HG03460 (cell line): Measurements from ENCODE around the gene PACSIN3.

ENCODE experiments used
- ATAC-seq: cut with Tn5 transposase; IDR thresholded peaks from one replicate; pipeline ENCODE4 v1.9.1; 2021; ENCODE audit not compliant: unreplicated experiment

The PACSIN3 gene

DNA sequence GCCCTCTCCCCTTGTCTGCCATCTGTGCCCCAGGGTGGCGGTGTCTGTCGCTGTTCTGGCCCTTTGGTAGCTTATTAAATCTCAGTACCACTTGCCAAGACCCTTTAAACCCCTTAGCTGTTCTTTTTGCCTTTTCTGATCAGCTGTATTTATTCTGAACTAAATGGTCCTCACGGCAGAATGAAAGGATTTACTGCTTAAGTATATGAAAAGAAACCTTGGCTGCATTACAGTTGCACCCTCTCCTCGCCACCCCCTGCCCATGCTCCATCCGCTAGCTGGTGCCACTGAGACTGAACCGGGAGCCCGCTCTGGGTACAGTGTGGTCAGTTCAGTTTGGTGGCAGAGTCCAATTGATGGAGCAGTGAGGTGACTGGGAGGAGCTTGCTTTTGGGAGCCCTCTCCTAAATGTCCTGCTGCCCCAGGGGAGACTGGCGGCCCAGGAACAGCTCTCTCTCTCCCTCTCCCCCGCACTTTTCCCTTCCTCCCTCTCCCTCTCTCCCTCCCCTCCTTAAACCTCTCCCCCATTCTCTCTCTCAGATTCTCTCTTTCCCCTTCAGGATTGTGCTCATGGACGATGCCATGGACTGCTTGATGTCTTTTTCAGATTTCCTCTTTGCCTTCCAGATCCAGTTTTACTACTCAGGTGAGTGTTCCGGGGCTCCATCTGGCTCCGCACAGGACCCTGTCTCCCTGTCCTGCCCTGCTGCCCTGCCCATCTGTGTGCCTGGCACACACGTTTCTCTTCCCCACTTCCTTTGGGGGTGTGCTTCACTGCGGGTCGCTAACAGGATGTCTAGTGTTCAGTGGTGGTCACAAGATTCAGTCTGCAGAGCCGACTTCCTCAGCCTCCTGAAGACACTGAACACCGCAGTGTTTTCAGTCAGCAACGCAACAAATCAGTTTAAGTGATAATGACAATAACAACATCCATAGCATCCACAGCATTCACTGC lies 31.3 kb downstream of the PACSIN3 start:
- ATAC-seq: no peak

DNA sequence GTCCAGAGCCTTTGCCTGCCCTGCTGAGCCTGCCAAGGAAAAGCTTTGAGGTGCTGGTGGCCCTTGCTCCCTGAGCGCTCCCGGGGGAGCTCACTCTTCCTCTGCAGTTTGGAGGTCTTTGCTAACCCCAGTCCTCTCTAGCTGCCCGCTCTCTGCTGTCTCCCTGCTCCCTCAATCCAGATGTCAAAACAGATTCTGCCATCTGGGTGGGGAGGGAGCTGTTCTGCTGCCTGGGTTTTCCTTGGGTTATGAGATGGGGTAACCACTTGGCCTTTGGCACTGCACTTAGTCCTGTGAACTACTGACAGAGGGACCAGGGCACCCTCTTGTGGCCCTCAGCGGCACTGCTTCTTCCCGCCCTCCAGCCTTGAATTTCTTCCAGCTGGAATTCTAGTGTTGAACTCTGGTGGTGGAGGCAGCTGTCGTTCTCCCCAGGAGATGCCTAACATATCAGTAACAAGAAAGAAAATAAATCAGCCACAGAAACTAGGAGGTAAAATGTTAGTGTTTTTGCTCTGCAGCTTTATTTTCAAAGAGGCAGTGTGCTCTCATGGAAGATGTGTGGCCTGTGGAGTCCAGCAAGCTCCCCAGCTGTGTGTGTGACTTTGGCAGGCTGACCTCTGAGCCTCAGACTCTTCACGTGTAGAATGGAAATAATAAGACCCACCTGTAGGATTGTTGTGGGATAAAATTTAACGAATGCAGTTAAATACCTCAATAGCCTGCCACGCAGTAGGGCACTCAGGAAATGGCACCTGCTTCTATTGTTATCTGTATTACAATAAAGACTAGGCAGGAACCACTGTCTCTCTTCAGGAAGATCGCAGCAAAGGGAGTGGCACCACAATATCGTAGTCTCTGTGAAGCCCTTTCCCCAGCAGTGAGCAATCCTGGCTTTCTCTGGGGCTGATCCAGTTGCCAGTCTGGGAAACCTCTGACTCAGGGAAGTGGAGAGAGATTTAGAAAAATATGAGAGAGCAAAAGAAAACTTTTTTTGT lies 33.0 kb downstream of the PACSIN3 start:
- ATAC-seq: no peak

DNA sequence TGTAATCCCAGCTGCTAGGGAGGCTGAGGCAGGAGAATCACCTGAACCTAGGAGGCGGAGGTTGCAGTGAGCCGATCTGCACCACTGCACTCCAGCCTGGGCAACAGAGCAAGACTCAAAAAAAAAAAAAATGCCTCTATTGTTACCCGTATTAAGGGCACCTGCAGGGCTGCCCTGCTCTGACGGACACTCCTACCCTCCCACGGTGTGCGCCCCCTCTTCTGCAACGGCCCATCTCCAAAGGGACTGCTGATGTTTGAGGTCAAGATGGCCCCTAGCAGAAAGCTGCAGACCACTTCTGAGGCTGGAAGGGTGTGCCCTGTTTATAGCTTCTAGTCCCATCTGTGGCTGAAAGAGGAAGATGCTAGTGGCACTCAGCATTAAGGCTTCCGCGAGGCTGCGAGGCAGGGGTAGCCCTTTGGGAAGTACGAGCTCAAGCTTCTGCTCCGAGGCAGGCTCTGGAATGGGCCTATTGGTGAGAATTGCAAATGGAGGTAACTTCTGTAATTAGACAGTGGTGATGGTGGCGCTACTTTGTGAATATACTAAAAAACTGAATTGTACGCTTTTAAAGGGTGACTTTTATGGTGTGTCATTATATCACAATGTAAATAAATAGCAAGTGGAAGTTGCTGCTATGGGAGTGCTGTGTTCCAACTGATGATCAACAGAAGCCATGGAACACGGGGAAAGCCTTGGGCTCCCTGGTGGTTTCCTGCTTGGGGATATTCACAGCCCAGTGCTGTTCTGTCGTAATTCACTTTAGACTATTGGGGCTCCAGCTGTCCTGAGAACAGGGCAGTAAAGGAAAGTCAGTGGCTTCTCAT lies 33.9 kb downstream of the PACSIN3 start:
- no peak for ATAC-seq

DNA sequence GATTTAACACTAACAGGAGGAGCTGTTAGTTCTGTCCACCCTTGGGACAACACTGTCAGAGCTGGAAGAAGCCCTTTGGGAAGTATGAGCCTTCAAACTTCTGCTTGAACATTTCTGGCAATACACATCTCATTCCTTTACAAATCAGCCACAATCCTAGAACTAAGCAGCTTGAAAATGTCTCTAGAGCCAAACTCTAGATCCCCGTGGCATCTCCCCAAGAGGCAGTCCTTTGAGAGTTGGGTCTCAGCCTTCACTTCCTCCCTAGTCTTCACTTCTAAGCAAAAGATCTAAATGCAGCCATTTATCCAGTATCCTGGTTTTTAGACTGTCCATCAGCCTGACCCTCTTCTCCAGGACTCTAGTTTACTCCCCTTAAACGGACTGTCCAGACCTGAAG lies 36.5 kb downstream of the PACSIN3 start:
- no peak for ATAC-seq

DNA sequence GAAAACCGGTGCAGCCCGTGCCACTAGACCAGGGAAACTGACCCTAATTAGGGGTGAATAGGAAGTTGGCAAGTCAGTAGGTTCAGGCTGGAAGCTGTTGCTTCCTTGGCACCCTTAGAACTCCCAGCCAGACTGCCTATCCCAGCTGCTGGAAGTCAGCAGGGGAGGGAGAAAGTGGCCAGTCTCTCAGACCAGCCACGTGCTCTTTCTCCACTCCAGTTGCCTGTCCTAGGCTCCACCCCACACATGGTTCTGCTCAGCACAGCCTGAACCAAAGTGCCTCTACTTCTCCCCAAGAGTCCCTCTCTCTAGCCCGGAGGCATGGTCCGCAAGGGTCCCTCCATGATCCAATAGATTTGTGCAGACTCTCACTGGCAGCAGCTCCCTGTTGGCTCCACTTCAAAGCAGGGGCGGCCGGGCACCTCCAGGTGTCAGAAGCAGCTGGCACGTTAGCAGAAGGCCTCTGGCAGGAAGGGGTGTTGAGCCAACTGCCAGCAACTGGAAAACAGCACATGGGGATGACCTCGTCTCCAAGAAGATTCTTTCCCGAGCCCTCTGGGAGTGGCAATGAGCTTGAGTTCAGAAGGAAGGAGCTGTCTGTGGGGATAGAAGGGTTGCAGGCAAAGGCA lies 37.2 kb downstream of the PACSIN3 start:
- no peak for ATAC-seq

DNA sequence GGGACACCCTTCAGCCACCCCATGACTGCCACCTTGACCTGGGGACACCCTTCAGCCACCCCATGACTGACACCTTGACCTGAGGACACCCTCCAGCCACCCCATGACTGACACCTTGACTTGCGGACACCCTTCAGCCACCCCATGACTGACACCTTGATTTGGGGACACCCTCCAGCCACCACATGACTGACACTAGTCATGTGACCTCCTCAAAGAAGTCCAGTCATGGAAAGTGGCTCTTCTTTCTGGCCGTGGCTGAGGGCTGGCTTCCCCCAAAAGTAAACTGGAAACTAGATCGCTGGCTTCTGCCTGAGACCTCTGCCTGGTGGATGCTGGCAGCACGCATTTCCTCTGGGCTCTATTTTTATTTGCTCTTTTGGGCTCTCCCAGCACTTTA lies 38.0 kb downstream of the PACSIN3 start:
- ATAC-seq: no peak

DNA sequence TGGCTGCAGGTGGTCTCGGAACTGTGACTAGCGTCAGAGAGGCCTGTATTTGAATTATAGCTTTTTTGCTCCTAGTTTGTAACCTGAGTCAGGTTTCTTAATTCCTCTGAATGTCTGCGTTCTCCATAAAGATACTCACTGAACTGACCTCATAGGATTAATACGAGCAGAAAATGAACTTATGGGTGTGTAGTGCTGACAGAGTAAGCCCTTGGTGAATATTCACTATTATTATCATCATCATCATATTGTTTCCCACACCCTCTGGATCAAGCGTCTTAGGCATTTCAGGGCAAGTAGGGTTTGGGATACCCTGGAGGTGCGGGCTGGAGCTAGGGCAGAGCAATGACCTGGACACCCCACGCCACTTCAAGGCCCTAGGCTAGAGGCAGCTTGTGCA lies 38.6 kb downstream of the PACSIN3 start:
- no peak for ATAC-seq

DNA sequence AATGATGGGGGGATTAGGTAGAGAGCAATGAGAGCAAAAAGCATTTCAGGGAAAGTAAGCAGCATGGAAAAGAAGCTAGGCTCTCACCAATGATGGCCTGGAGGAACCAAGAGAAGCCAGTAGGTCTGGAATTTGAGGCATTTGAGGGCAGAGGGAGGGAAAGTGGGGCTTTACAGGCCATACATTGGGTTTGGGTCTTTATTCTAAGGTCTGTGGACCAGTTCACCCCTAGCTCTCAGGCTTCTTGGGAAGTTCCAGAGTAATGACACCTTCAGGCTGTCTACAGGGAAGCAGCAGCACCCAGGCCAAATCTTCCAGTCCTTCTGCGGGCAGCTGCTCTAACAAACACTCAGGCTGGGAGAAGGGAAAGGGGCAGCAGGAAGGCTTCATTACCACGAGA lies 39.0 kb downstream of the PACSIN3 start:
- ATAC-seq: no peak

DNA sequence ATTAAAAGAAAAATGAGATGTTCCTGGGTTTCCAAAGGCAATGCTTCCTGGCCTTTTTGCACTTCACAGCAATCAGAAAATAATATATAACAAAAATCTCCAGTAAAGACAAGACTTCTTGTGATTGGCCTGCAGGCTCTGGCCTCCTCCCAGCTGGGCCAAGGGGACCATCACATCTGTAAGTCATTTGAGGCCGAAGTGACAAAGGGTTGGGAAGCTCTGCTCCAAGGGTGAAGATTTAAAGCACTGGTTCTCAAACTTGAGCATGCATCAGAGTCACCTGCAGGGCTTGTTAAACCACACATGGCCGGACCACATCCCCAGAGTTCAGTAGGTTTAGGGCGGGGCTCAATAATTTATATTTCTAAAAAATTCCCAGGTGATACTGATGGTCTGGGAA lies 41.7 kb downstream of the PACSIN3 start:
- no peak for ATAC-seq

DNA sequence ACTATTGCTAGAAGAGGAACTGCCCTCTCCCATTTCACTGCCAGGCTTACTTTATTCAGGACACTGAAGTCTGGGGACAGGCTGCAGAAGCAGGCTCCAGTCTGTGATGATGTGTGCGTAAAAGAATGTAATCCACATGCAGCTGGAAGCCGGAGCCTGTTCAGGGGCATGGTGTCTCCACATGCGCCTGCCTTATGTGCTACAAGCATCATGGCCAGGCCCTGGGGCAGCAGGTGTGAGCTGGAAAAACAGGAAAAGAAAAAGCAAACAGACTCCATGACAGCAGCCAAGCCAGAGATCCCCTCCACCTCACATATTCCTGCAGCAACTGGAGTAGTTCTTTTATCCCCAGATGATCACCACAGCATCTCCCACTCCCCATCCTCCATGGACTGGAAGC lies 42.9 kb downstream of the PACSIN3 start:
- no peak for ATAC-seq

DNA sequence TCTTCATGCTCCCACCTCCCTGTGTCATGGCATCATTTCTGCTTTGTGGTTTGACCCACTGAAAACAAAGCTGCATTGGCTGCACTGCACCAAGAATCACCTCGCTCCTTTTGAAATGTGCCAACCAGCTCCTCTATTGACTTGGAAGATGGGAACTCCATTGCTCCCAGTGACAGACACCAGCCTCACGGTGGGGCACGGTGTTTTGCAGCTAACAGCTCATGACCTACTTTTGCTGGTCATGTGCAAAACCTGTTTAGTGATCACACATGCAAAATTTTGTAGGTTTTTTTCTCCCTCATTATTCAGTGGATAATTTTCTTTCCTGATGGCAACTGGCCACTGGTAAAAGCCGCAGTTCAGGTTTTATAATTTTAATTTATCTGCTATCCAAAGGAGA lies 46.4 kb downstream of the PACSIN3 start:
- no peak for ATAC-seq

DNA sequence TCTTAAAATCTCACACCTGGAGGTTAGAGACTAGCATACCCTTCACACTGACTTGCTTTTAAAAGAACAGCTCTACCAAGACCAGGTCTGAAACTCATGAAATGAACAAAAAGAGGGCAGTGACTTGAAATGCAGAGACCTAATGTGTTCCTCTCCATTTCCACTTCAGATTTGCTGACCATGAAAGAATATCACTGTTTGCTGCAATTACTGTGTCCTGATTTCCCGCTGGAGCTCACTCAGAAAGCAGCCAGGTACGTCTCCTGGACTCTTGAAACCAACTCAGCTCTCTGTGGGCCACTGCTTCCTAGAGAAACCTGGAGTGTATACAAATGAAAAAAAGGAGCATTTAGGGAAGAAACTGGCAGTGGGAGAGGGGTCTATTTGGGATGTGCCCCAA lies 48.8 kb downstream of the PACSIN3 start:
- no peak for ATAC-seq

DNA sequence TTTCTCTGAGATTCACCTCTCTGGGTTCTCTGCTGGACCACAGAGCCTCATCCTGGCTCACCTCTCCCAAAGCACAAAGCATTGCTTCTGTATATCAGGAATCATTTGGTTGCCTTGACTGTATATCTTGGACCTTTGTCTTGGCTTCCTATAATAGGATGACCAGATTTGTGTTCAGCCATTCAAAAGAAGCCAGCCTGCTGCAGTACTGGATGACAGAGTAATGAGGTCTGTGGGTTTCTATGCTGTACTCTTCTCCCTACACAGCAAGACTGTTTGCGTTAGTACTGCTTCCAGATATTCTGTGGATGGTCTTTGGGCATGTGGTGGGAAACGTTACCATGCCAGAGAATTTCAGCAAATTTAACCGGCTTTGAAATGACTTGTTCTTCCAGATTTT lies 49.3 kb downstream of the PACSIN3 start:
- ATAC-seq: no peak

DNA sequence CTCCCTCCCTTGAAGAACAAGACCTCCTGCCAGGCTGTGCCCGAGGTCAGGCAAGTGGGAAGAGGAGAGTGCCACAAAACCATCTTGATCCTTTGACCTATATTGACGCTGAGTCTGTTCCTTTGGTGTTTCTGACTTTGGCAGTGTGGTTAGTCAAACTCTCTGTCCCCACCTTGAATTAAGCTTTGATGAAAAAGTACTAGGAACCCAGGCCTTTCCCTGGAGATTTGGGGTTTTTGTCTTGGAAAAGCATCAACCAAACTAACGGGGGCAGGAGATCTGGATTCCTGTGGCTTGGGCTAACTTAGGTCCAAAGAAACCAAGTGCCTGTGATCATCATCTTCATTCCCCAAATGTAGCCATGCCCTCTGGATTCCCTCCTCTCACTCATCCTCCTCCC lies 49.9 kb downstream of the PACSIN3 start:
- ATAC-seq: no peak

DNA sequence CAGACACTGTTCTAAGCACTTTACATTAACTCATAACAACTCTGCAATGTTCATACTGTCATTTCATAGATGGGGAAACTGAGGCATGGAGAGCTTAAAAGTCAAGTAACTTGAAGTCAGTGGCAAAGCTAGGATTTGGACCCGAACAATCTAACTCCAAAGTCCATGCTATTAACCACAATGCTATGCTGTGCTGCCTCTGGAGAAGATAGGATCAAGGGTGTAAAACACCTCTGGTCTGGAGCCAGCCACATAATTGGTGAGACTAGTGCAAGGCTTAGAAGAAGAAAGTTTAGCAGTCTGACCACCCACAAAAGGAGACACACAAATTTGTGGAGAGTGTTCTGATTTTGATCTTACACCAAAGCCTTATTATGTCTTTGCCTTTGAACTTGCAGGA lies 53.3 kb downstream of the PACSIN3 start:
- ATAC-seq: no peak

DNA sequence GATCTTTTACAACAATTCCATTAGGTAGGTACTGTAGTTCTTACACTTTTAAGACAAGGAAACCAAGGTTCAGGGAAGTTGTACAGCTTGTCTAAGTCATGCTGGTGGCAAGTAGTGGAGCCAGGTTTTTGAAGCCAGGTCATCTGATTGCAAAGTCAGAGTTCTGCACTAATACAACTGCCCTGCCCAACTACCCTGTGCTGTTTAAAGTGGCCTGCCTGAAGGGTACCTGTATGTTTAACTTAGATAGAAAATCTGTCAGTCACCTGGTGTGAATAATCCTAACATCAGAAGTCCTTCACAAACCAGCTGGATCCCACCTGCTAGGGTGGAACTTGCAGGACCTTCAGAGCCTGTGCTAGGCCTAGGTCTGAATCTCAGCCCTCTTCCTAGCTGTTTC lies 53.7 kb downstream of the PACSIN3 start:
- ATAC-seq: no peak

DNA sequence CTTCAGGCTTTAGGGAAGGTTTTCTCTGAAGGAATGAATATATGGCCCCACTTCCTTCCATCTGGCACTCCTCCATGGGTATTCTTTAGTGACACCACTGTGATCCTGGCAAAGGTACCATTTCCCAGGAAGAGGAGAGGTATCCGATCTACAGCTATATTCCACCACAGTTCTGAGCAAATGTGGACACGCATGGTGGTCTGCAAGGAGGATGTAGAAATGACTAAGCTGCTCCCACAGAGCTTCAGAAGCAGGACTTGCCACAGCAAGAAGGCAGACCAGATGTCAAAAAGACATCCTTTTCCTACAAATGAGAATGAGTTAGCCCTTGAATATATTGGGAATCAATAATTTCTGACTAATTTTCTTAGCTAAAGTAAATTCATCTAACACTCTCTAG lies 55.1 kb downstream of the PACSIN3 start:
- ATAC-seq: no peak

DNA sequence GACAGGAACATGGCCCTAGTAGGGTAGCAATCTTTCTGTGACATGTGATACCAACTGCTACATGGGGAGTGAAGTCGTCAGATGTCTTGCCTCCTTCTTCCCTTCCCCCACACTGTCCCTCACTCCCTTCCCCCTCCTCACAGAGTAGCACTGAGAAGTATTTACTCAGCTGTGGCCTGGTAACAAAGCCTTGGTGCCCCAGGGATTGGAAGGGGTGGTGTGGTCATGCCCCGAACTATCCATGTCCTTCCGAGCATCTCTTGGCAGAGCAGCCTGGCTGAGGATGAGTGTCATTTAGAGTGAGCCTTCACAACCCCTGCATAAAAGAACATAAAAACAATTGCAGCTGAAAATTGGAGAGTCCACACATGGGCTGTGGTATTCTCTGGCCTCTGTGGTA lies 55.7 kb downstream of the PACSIN3 start:
- ATAC-seq: no peak
